Measurements from ENCODE around the gene SORCS3. TPM values are rescaled to one million over a fixed set of nuclear protein-coding genes. Genes with fewer than 3 reads are reported as not detected.

The SORCS3 gene
- total RNA-seq, 4 donors from 2014 or later: not detected

DNA sequence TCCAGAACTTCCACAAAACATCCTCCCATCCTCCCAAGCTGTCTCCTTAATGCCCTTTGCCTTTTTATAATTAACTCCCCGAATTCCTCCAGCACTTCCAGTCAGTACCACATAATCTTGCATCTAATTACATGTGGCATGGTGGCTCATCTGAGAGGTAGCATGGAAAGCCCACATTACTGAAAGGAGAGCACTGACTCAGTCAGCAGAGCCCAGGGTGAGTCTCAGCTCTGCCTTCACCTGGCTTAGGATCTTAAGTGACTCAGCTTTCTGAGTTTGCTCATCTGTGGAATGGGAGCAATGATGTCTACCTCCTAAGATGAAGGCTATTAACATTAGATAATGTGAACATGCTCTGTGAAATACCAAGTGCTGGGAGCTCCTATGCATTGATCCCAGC, 433.9 kb downstream of the SORCS3 start:
- TF ChIP-seq, protein P1, sequence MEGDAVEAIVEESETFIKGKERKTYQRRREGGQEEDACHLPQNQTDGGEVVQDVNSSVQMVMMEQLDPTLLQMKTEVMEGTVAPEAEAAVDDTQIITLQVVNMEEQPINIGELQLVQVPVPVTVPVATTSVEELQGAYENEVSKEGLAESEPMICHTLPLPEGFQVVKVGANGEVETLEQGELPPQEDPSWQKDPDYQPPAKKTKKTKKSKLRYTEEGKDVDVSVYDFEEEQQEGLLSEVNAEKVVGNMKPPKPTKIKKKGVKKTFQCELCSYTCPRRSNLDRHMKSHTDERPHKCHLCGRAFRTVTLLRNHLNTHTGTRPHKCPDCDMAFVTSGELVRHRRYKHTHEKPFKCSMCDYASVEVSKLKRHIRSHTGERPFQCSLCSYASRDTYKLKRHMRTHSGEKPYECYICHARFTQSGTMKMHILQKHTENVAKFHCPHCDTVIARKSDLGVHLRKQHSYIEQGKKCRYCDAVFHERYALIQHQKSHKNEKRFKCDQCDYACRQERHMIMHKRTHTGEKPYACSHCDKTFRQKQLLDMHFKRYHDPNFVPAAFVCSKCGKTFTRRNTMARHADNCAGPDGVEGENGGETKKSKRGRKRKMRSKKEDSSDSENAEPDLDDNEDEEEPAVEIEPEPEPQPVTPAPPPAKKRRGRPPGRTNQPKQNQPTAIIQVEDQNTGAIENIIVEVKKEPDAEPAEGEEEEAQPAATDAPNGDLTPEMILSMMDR (IDR thresholded peaks at IDR 0.05 in 4 of 5, conservative IDR thresholded peaks at IDR 0.05 in 1 of 5): no peak
- no peak for TF ChIP-seq POLR2A (IDR thresholded peaks at IDR 0.05)
- DNase-seq: no peak
- Histone ChIP-seq H3K4me1 (no peaks in the 10 kb centered on the region), H3K36me3 (no peaks in the 10 kb centered on the region), H3K27ac (no peak overlapping the region), H3K4me3 (no peak overlapping the region), H3K9me3 (no peaks in the 10 kb centered on the region), H3K27me3 (no peaks in the 10 kb centered on the region)
- intact Hi-C loops (cut with DNase I; ENCODE audit: low total_unique reads) (no loop called here), in situ Hi-C loops (cut with MboI; ENCODE audit: low sequenced_read_pairs in 4 of 4) (no loop called here)
- ATAC-seq: no peak

DNA sequence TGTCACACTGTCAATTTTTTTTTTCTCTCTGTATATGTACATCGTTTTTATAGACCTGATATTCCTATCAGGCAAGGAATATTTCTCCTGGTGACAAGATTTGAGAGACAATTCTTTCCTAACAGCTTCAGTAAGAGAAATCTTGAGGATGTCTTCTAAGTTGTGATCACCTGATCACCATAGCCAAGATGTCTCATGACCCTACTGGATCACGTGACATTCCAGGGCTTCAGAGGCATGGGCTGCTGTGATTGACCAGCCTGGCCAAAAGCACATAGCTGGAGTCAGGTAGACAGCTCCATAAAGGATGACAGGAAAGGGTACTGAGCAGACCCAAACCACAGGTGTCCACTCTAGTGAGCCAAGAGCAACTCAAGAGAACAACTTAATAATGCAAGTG, 444.9 kb downstream of the SORCS3 start:
- no peak for DNase-seq
- no peaks in the 10 kb centered on the region for H3K4me1 ChIP-seq
- no peak for TF ChIP-seq POLR2A (IDR thresholded peaks at IDR 0.05)
- TF ChIP-seq, protein P1 (IDR thresholded peaks at IDR 0.05 in 4 of 5, conservative IDR thresholded peaks at IDR 0.05 in 1 of 5): no peak
- H3K36me3 ChIP-seq: no peaks in the 10 kb centered on the region
- no peak for ATAC-seq
- H3K4me3 ChIP-seq: no peak overlapping the region
- intact Hi-C loops (cut with DNase I; ENCODE audit: low total_unique reads): no loop called here
- H3K9me3 ChIP-seq: no peaks in the 10 kb centered on the region
- H3K27ac ChIP-seq: no peak overlapping the region
- in situ Hi-C loops (cut with MboI; ENCODE audit: low sequenced_read_pairs in 4 of 4): no loop called here
- no peaks in the 10 kb centered on the region for H3K27me3 ChIP-seq

DNA sequence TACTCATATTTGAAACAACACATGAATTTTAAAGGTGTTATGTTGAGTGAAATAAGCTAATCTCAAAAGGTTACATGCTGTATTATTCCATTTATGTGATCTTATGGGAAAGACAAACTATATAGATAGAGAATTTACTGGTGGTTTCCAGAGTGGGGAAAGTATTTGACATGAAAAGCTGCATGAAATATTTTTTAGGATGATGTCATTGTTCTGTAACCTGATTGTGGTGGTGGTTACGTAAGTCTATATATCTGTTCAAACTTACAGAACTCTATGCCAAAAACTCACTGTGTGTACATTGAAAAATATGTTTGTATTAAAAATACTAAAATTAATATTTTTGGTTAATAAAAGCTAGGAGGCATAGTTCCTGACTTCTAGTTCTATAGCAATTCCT, 453.0 kb downstream of the SORCS3 start:
- no peaks in the 10 kb centered on the region for H3K36me3 ChIP-seq
- intact Hi-C loops (cut with DNase I; ENCODE audit: low total_unique reads): no loop called here
- no peak for ATAC-seq

DNA sequence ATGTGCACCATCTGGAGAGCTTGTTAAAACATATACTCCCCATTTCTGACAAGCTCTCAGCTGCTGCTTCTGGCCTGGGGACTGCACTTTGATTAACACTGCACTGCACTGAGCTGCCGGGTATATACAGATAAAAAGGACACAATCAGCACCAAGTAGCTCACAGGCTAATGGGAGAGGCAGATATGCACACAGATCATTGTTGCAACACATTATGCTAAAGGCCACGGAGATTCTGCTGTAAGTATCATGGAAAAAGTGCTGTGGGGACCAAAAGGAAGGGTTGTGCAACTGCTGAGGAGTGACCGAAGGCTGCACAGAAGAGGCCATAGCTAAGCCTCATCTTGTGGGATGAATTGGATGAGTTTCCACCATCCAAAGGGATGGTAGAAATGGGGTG, 455.2 kb downstream of the SORCS3 start:
- Histone ChIP-seq H3K9me3 (no peaks in the 10 kb centered on the region), H3K4me3 (no peak overlapping the region), H3K27ac (no peak overlapping the region), H3K4me1 (no peaks in the 10 kb centered on the region), H3K36me3 (no peaks in the 10 kb centered on the region), H3K27me3 (no peaks in the 10 kb centered on the region)
- DNase-seq (no peak), ATAC-seq (no peak)
- intact Hi-C loops (cut with DNase I; ENCODE audit: low total_unique reads) (no loop called here), in situ Hi-C loops (cut with MboI; ENCODE audit: low sequenced_read_pairs in 4 of 4) (no loop called here)
- no peak for TF ChIP-seq POLR2A (IDR thresholded peaks at IDR 0.05)
- TF ChIP-seq, protein P1 (IDR thresholded peaks at IDR 0.05 in 4 of 5, conservative IDR thresholded peaks at IDR 0.05 in 1 of 5): no peak

More for the DNA sequence above, 453.0 kb downstream of the SORCS3 start:
- Histone ChIP-seq H3K27ac (no peak overlapping the region), H3K27me3 (no peaks in the 10 kb centered on the region), H3K4me1 (no peaks in the 10 kb centered on the region), H3K4me3 (no peak overlapping the region), H3K9me3 (no peaks in the 10 kb centered on the region)
- in situ Hi-C loops (cut with MboI; ENCODE audit: low sequenced_read_pairs in 4 of 4): no loop called here
- TF ChIP-seq, protein P1 (IDR thresholded peaks at IDR 0.05 in 4 of 5, conservative IDR thresholded peaks at IDR 0.05 in 1 of 5): no peak
- no peak for TF ChIP-seq POLR2A (IDR thresholded peaks at IDR 0.05)
- DNase-seq: no peak

DNA sequence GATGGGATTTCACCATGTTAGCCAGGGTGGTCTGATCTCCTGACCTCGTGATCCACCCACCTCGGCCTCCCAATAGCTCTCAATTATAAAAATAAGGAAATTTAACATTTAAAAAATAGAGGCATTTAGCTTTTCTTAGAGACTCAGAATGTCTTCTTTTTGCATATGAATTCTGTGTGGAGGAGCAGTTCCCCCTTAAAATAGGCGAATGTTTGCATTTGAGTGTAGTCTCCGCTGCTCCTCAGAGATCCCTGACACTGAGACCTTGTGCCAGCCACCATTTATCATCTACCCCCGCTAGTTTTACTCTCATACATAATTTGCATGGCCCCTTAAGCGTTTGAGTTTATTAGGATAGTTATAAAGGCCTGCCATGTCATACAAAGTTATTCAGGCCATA, 461.9 kb downstream of the SORCS3 start:
- H3K27ac ChIP-seq: no peak overlapping the region
- no peak for TF ChIP-seq POLR2A (IDR thresholded peaks at IDR 0.05)
- TF ChIP-seq, protein P1 (IDR thresholded peaks at IDR 0.05 in 4 of 5, conservative IDR thresholded peaks at IDR 0.05 in 1 of 5): no peak
- intact Hi-C loops (cut with DNase I; ENCODE audit: low total_unique reads): no loop called here
- ATAC-seq (no peak), DNase-seq (no peak)
- in situ Hi-C loops (cut with MboI; ENCODE audit: low sequenced_read_pairs in 4 of 4): no loop called here
- no peak overlapping the region for H3K4me3 ChIP-seq
- no peaks in the 10 kb centered on the region for H3K27me3 ChIP-seq
- H3K36me3 ChIP-seq: no peaks in the 10 kb centered on the region
- no peaks in the 10 kb centered on the region for H3K4me1 ChIP-seq
- H3K9me3 ChIP-seq: no peaks in the 10 kb centered on the region
